A549 (cell line): Measurements from ENCODE around the gene NUFIP2. TPM values are rescaled to one million over a fixed set of nuclear protein-coding genes. Genes with fewer than 3 reads are reported as not detected.
A peak's percentile ranks its signal among the peaks of the same experiment; 100 is the strongest.

ENCODE experiments used
- ATAC-seq, 2 experiments: fragments of 200-7000 bp in 1 of 2; fragments of >200 bp in 1 of 2; cut with Nextera tagmentation in 1 of 2; cut with Tn5 transposase in 1 of 2; 3 replicates each; pipeline versions ENCODE4 v1.8.0 to v1.9.1; 2018 to 2020; ENCODE audit warnings: mild to moderate bottlenecking in 1 of 2, moderate library complexity in 1 of 2
- CTCF ChIA-PET: fragments of 300-600 bp; sonication (Branson Sonifier 250); formaldehyde crosslinking; extraction: SDS; loops from one replicate; lab custom pipeline; 2021; ENCODE audit warnings: antibody characterized with exemption, inconsistent platforms; lab: Yijun Ruan, JAX
- POLR2A ChIA-PET: fragments of 350-600 bp; formaldehyde crosslinking; extraction: SDS; loops from one replicate; lab custom pipeline; 2021; ENCODE audit warnings: antibody characterized with exemption, inconsistent platforms; lab: Yijun Ruan, JAX
- DNase-seq, 2 experiments: peaks; one replicate each; pipeline versions ENCODE4 v3.0.0 to v3.0.0-alpha.2; 2011 to 2016; ENCODE audit warnings: low read depth in 1 of 2, low spot score in 1 of 2
- FAIRE-seq: peaks from 2 replicates; lab custom pipeline; 2011; peaks lifted over from hg19 to GRCh38; lab: Jason Lieb, UNC
- H3K27ac ChIP-seq, 2 experiments: fragments of >200 bp; sonication (Bioruptor Twin); formaldehyde crosslinking; 3 replicates each; pipeline ENCODE4 v1.5.1; 2016 to 2017
- H3K4me1 ChIP-seq: fragments of >200 bp; sonication (Bioruptor Twin); formaldehyde crosslinking; 3 replicates; pipeline ENCODE4 v1.6.1; 2016
- H3K4me2 ChIP-seq: fragments of >200 bp; sonication (Bioruptor Twin); formaldehyde crosslinking; 3 replicates; pipeline ENCODE4 v1.6.1; 2016
- H3K4me3 ChIP-seq: fragments of >200 bp; sonication (Bioruptor Twin); formaldehyde crosslinking; 3 replicates; pipeline ENCODE4 v1.5.1; 2016
- H3K9me3 ChIP-seq: fragments of >200 bp; sonication (Bioruptor Twin); formaldehyde crosslinking; 3 replicates; pipeline ENCODE4 v1.6.1; 2016
- BHLHE40 ChIP-seq: IDR thresholded peaks from 2 replicates; pipeline ENCODE4 v1.6.1; 2012; ENCODE audit warnings: low read depth, low read length, inconsistent platforms
- CBX2 ChIP-seq: fragments of 200-600 bp; sonication (generic); IDR thresholded peaks from 2 replicates; pipeline ENCODE4 v1.6.1; 2016; ENCODE audit warnings: low read depth, mild to moderate bottlenecking, borderline replicate concordance
- CBX8 ChIP-seq: fragments of 200-600 bp; sonication (generic); IDR thresholded peaks from 2 replicates; pipeline ENCODE4 v1.6.1; 2016
- CEBPB ChIP-seq, 2 experiments: fragments of >200 bp in 1 of 2; sonication (Bioruptor Twin) in 1 of 2; formaldehyde crosslinking in 1 of 2; IDR thresholded peaks; 2 replicates each; pipeline ENCODE4 v1.6.1; 2012 to 2016
- CHD2 ChIP-seq: fragments of 150-350 bp; IDR thresholded peaks from 2 replicates; pipeline ENCODE4 v1.6.1; 2014; ENCODE audit warnings: low read length; ENCODE audit not compliant: partially characterized antibody
- CHD4 ChIP-seq: fragments of 200-600 bp; sonication (generic); IDR thresholded peaks from 2 replicates; pipeline ENCODE4 v1.6.1; 2016; ENCODE audit warnings: antibody characterized with exemption, mild to moderate bottlenecking, borderline replicate concordance
- EHMT2 ChIP-seq: fragments of 200-600 bp; sonication (generic); IDR thresholded peaks from 2 replicates; pipeline ENCODE4 v1.6.1; 2016; ENCODE audit warnings: antibody characterized with exemption, low read depth, mild to moderate bottlenecking, moderate library complexity
- EP300 ChIP-seq, 2 experiments: fragments of >200 bp; sonication (Bioruptor Twin); formaldehyde crosslinking; IDR thresholded peaks; 2 replicates in 1 of 2; 3 replicates in 1 of 2; pipeline ENCODE4 v1.6.1; 2016 to 2017
- FOSB ChIP-seq: fragments of 250-450 bp; sonication (Bioruptor Pico); IDR thresholded peaks from 2 replicates; pipeline ENCODE4 v1.5.0; 2020; ENCODE audit warnings: mild to moderate bottlenecking, moderate library complexity
- FOSL2 ChIP-seq, 2 experiments: fragments of 450-650 bp in 1 of 2; fragments of >200 bp in 1 of 2; sonication (Bioruptor Twin) in 1 of 2; formaldehyde crosslinking; IDR thresholded peaks; 2 replicates each; pipeline versions ENCODE4 v1.5.0 to v1.6.1; 2016 to 2020; ENCODE audit warnings: mild to moderate bottlenecking in 1 of 2, moderate library complexity in 1 of 2
- GATA3 ChIP-seq: IDR thresholded peaks from 2 replicates; pipeline ENCODE4 v1.6.1; 2012; ENCODE audit warnings: borderline replicate concordance
- HDAC2 ChIP-seq: fragments of 200-600 bp; sonication (generic); IDR thresholded peaks from 2 replicates; pipeline ENCODE4 v1.6.1; 2016
- HEYL ChIP-seq: fragments of 250-450 bp; sonication (Bioruptor Pico); IDR thresholded peaks from 2 replicates; pipeline ENCODE4 v1.8.0; 2021; ENCODE audit warnings: mild to moderate bottlenecking, moderate library complexity
- HOXA7 ChIP-seq: fragments of 250-450 bp; sonication (Bioruptor Pico); IDR thresholded peaks from 2 replicates; pipeline ENCODE4 v1.5.0; 2020; ENCODE audit warnings: mild to moderate bottlenecking, moderate library complexity
- HOXB13 ChIP-seq: fragments of 250-450 bp; sonication (Bioruptor Pico); IDR thresholded peaks from 2 replicates; pipeline ENCODE4 v1.5.0; 2020; ENCODE audit warnings: low read depth, mild to moderate bottlenecking, moderate library complexity
- JUNB ChIP-seq: fragments of >200 bp; sonication (Bioruptor Twin); formaldehyde crosslinking; IDR thresholded peaks from 2 replicates; pipeline ENCODE4 v1.6.1; 2016
- KDM1A ChIP-seq: fragments of 200-600 bp; sonication (generic); IDR thresholded peaks from 2 replicates; pipeline ENCODE4 v1.6.1; 2016; ENCODE audit warnings: low read depth, mild to moderate bottlenecking
- KDM5A ChIP-seq: fragments of 200-600 bp; sonication (generic); IDR thresholded peaks from 2 replicates; pipeline ENCODE4 v1.6.1; 2016; ENCODE audit warnings: antibody characterized with exemption, mild to moderate bottlenecking
- MAFK ChIP-seq: fragments of 450-650 bp; IDR thresholded peaks from 2 replicates; pipeline ENCODE4 v1.6.1; 2014; ENCODE audit not compliant: partially characterized antibody
- NR3C1 ChIP-seq: fragments of >200 bp; sonication (Bioruptor Twin); formaldehyde crosslinking; IDR thresholded peaks from 3 replicates; pipeline ENCODE4 v1.6.1; 2017
- RARB ChIP-seq: fragments of 250-450 bp; sonication (Bioruptor Pico); IDR thresholded peaks from 2 replicates; pipeline ENCODE4 v1.8.0; 2021; ENCODE audit warnings: mild to moderate bottlenecking, moderate library complexity
- RFX5 ChIP-seq: fragments of 450-650 bp; IDR thresholded peaks from 2 replicates; pipeline ENCODE4 v1.7.1; 2014; ENCODE audit warnings: antibody characterized with exemption, mild to moderate bottlenecking, moderate library complexity
- SMC3 ChIP-seq: fragments of >200 bp; sonication (Bioruptor Twin); formaldehyde crosslinking; IDR thresholded peaks from 3 replicates; pipeline ENCODE4 v1.6.1; 2018; ENCODE audit warnings: inconsistent platforms
- ZC3H11A ChIP-seq: fragments of 450-650 bp; IDR thresholded peaks from 2 replicates; pipeline ENCODE4 v1.6.1; 2014; ENCODE audit warnings: antibody characterized with exemption, mild to moderate bottlenecking
- ZFP36 ChIP-seq: fragments of 450-650 bp; IDR thresholded peaks from 2 replicates; pipeline ENCODE4 v1.6.1; 2014; ENCODE audit warnings: borderline replicate concordance; ENCODE audit not compliant: partially characterized antibody
- ZNF302 ChIP-seq: fragments of 250-450 bp; sonication (Bioruptor Pico); IDR thresholded peaks from 2 replicates; pipeline ENCODE4 v1.9.0; 2021; ENCODE audit warnings: inconsistent platforms, mild to moderate bottlenecking, moderate library complexity
- WGBS: methylation state at CpG from one replicate; pipeline ENCODE4 v1.1.6; 2017; ENCODE audit errors: missing lambda C conversion rate; 5-methylcytosine and 5-hydroxymethylcytosine counted together
- polyA plus RNA-seq, 4 experiments: library from polyadenylated mRNA; depleted of rRNA in 3 of 4; stranded (reverse); fragments of >200 nt; fragmentation: RNase III in 1 of 4; extraction: RNeasy Plus Mini Kit Qiagen cat#74134 plus additional on column Dnase treatment in 1 of 4; gene quantifications; 2 replicates in 3 of 4; 3 replicates in 1 of 4; pipeline ENCODE4 v1.2.3, GENCODE V29; 2011 to 2017
- TF ChIP-seq, protein P1 (sequence below): fragments of >200 bp; sonication (Bioruptor Twin); formaldehyde crosslinking; IDR thresholded peaks from 3 replicates; pipeline ENCODE4 v1.6.1; 2016
- TF ChIP-seq, protein P2 (sequence below): IDR thresholded peaks from 2 replicates; pipeline ENCODE4 v1.6.1; 2012; ENCODE audit warnings: low read depth, borderline replicate concordance
- TF ChIP-seq, protein P3 (sequence below): fragments of 150-350 bp; IDR thresholded peaks from 2 replicates; pipeline ENCODE4 v1.6.1; 2014; ENCODE audit warnings: low read depth, mild to moderate bottlenecking, low read length
- TF ChIP-seq, protein P4 (sequence below): fragments of 200-600 bp; sonication (generic); IDR thresholded peaks from 2 replicates; pipeline ENCODE4 v1.6.1; 2016; ENCODE audit warnings: antibody characterized with exemption, mild to moderate bottlenecking, moderate library complexity

NUFIP2 gene
- polyA plus RNA-seq, 2 of the 4 experiments (the other 2 are of a cell fraction) = 29.4 to 33.1 TPM

DNA sequence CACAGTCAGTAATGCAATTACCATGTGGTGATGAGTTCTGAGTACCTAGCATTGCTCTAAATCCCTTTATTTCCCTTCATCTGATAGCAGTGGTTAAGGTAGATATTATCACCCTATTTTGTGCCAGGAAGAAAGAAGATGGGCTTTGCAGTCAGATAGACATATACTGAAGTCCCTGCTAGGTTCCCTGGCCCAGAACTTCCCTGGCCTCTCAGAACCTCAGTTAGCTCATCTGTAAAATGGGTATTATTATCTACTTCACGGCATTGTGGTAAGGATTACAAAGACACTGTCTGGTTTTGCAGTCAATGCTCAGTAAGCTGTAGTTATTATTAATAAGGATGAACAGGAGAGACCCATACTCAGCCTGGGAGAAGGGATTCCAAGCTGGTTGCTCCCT lies 51.9 kb downstream of the NUFIP2 start:
- Histone ChIP-seq H3K9me3 (no peaks in the 10 kb centered on the region), H3K4me2 (peak overlapping the region; percentile 74), H3K4me1 (peaks cover 49% of the 10 kb centered on the region), H3K27ac (peak overlapping the region; percentile 93), H3K4me3 (no peak overlapping the region)
- ChIA-PET POLR2A (interaction anchor here (2.1 kb wide), 1 partner anchor 52 kb away, joined by 17 read pairs; the partner anchor contains the start of gene NUFIP2), CTCF (interaction anchor here (0.8 to 7.8 kb wide), 14 partner anchors 8 to 125 kb away, joined by 3 to 99 read pairs (median 10); partner anchors contain the start of gene NUFIP2)
- DNase-seq = no peak
- peak; percentile 76 for FAIRE-seq
- 89% methylated on average over 1 of the region's 1 CpG for WGBS
- TF ChIP-seq KDM1A (peak; percentile 89), HDAC2 (peak; percentile 79; the same call in 1 of the 2 replicates), FOSL2 (IDR thresholded peaks at IDR 0.05) (no peak), FOSL2 (CRISPR knock-in tag; IDR thresholded peaks at IDR 0.05) (no peak), CBX2 (no peak), CHD4 (peak; percentile 74; the same call in 1 of the 2 replicates)
- no peak for ATAC-seq

DNA sequence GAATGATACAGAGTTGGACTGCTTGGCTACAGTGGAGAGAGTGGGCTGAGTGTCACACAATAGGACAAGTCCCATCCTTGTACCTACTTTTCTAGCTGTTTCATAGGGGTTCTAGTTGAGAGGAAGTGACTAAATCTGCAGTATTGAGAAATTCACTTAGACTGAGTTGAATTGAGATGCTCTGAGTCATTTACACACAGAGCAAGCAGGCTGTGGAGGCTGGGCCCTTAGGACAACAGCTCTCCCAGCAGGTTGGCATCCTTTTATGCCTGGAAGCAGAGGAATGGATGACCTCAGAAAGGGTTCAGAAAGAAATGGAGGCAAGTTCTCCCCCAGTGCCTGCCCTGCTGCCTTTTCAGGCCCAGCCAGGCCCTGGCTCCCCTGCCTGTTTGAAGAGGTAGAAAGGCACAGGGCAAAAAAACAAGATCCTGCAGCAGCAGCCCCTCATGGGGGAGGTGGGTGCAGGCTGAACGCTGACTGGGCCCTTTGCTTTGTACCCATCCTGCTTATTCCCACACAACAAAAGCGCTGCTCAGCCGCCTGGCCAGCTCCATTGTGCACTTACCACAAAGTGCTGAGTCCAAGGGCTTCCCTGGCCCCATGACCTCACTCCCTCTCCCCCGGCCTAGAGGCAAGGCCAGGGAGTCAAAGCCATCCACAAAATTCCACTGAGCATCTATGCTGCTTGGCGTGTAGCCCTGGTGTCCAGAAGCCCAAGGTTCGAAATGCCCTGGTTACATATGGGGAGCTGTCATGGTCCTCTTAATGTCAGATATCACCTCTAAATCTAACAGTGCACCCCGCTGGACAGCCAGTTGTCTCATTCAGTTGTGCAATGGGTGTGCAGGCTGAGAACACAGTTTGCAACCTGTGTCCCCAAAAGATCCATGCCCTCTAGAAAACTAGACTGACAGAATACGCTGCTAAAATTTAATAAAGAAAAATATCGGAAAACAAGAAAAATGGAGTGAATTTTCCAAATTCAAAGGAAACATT lies 52.7 kb downstream of the NUFIP2 start:
- CTCF ChIA-PET = interaction anchor here (0.7 to 7.8 kb wide), 26 partner anchors 8 to 130 kb away, joined by 3 to 99 read pairs (median 6); partner anchors contain the start of genes MYO18A and NUFIP2
- POLR2A ChIA-PET = interaction anchor here (0.8 to 2.1 kb wide), 13 partner anchors 9 to 289 kb away, joined by 3 to 17 read pairs (median 4); partner anchors contain the start of genes MYO18A, NUFIP2 and PHF12
- H3K4me2 ChIP-seq = peak overlapping the region; percentile 74
- DNase-seq (peak; percentile 96 to 97), ATAC-seq (peak; percentile 95 to 98), FAIRE-seq (peak; percentile 99)
- peaks cover 49% of the 10 kb centered on the region for H3K4me1 ChIP-seq
- H3K27ac ChIP-seq = peak overlapping the region; percentile 93
- H3K4me3 ChIP-seq = no peak overlapping the region
- 40% methylated on average over 9 of the region's 9 CpGs for WGBS
- H3K9me3 ChIP-seq = no peaks in the 10 kb centered on the region
- no peak for TF ChIP-seq ZNF302 (CRISPR knock-in tag)
- TF ChIP-seq CHD4 = no peak
- TF ChIP-seq HOXA7 (CRISPR knock-in tag) = no peak
- no peak for TF ChIP-seq CHD2
- TF ChIP-seq, protein P1, sequence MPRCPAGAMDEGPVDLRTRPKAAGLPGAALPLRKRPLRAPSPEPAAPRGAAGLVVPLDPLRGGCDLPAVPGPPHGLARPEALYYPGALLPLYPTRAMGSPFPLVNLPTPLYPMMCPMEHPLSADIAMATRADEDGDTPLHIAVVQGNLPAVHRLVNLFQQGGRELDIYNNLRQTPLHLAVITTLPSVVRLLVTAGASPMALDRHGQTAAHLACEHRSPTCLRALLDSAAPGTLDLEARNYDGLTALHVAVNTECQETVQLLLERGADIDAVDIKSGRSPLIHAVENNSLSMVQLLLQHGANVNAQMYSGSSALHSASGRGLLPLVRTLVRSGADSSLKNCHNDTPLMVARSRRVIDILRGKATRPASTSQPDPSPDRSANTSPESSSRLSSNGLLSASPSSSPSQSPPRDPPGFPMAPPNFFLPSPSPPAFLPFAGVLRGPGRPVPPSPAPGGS = peak; percentile 73; the same call in 1 of the 3 replicates
- TF ChIP-seq, protein P2, sequence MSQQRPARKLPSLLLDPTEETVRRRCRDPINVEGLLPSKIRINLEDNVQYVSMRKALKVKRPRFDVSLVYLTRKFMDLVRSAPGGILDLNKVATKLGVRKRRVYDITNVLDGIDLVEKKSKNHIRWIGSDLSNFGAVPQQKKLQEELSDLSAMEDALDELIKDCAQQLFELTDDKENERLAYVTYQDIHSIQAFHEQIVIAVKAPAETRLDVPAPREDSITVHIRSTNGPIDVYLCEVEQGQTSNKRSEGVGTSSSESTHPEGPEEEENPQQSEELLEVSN = no peak
- peak; percentile 58; the same call in 1 of the 2 replicates for TF ChIP-seq GATA3
- no peak for TF ChIP-seq RARB (CRISPR knock-in tag)
- no peak for TF ChIP-seq ZC3H11A
- TF ChIP-seq MAFK = no peak
- TF ChIP-seq HOXB13 (CRISPR knock-in tag) = no peak
- TF ChIP-seq SMC3 = no peak; the same call in 2 of the 3 replicates
- peak; percentile 84 for TF ChIP-seq JUNB
- no peak for TF ChIP-seq FOSB
- TF ChIP-seq HEYL = no peak
- no peak for TF ChIP-seq CBX8
- peak; percentile 92 to 99 for TF ChIP-seq CEBPB (IDR thresholded peaks at IDR 0.05)
- no peak for TF ChIP-seq EHMT2
- TF ChIP-seq, protein P3, sequence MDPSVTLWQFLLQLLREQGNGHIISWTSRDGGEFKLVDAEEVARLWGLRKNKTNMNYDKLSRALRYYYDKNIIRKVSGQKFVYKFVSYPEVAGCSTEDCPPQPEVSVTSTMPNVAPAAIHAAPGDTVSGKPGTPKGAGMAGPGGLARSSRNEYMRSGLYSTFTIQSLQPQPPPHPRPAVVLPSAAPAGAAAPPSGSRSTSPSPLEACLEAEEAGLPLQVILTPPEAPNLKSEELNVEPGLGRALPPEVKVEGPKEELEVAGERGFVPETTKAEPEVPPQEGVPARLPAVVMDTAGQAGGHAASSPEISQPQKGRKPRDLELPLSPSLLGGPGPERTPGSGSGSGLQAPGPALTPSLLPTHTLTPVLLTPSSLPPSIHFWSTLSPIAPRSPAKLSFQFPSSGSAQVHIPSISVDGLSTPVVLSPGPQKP = no peak
- no peak for TF ChIP-seq NR3C1
- TF ChIP-seq KDM5A = no peak
- TF ChIP-seq, protein P4, sequence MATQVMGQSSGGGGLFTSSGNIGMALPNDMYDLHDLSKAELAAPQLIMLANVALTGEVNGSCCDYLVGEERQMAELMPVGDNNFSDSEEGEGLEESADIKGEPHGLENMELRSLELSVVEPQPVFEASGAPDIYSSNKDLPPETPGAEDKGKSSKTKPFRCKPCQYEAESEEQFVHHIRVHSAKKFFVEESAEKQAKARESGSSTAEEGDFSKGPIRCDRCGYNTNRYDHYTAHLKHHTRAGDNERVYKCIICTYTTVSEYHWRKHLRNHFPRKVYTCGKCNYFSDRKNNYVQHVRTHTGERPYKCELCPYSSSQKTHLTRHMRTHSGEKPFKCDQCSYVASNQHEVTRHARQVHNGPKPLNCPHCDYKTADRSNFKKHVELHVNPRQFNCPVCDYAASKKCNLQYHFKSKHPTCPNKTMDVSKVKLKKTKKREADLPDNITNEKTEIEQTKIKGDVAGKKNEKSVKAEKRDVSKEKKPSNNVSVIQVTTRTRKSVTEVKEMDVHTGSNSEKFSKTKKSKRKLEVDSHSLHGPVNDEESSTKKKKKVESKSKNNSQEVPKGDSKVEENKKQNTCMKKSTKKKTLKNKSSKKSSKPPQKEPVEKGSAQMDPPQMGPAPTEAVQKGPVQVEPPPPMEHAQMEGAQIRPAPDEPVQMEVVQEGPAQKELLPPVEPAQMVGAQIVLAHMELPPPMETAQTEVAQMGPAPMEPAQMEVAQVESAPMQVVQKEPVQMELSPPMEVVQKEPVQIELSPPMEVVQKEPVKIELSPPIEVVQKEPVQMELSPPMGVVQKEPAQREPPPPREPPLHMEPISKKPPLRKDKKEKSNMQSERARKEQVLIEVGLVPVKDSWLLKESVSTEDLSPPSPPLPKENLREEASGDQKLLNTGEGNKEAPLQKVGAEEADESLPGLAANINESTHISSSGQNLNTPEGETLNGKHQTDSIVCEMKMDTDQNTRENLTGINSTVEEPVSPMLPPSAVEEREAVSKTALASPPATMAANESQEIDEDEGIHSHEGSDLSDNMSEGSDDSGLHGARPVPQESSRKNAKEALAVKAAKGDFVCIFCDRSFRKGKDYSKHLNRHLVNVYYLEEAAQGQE = no peak
- peak in 1 of 2 experiments; percentile 71; a peak in 1 of 5 replicates for TF ChIP-seq EP300 (IDR thresholded peaks at IDR 0.05)
- no peak for TF ChIP-seq ZFP36
- TF ChIP-seq RFX5 = no peak
- no peak for TF ChIP-seq BHLHE40
